Large intestine (tissue), 12 donors: Measurements from ENCODE around the gene KCNS3. TPM values are rescaled to one million over a fixed set of nuclear protein-coding genes. Genes with fewer than 3 reads are reported as not detected.
A peak's percentile ranks its signal among the peaks of the same experiment; 100 is the strongest.

Source experiments
- DNase-seq, 2 donors: peaks; one replicate each; pipeline versions ENCODE4 v3.0.0 to v3.0.0-alpha.2; 2013
- H3K27ac ChIP-seq: one replicate; pipeline ENCODE4 v1.5.1; 2013; ENCODE audit warnings: low read length
- H3K27me3 ChIP-seq: 2 replicates; pipeline ENCODE4 v1.6.1; 2013; ENCODE audit warnings: low read length; ENCODE audit not compliant: control insufficient read depth, insufficient read depth
- H3K36me3 ChIP-seq: 2 replicates; pipeline ENCODE4 v1.6.1; 2013; ENCODE audit warnings: low read length; ENCODE audit not compliant: control insufficient read depth, insufficient read depth
- H3K4me1 ChIP-seq: one replicate; pipeline ENCODE4 v1.6.1; 2013; ENCODE audit warnings: low read length; ENCODE audit not compliant: control insufficient read depth, insufficient read depth
- H3K4me3 ChIP-seq: one replicate; pipeline ENCODE4 v1.5.1; 2013; ENCODE audit warnings: low read length
- H3K9me3 ChIP-seq: one replicate; pipeline ENCODE4 v1.6.1; 2013; ENCODE audit warnings: mild to moderate bottlenecking, low read depth, low read length, moderate library complexity; ENCODE audit not compliant: control insufficient read depth
- WGBS: methylation state at CpG from one replicate; pipeline ENCODE4 v1.1.5; 2013; ENCODE audit warnings: low lambda C conversion rate; ENCODE audit not compliant: insufficient coverage; 5-methylcytosine and 5-hydroxymethylcytosine counted together
- long read RNA-seq, 11 donors: transcript quantifications; one replicate each; lab custom pipeline, GENCODE V29; 2026
- polyA plus RNA-seq: library from polyadenylated mRNA; unstranded; fragments of 120-200 nt; gene quantifications from one replicate; pipeline ENCODE4 v1.2.1, GENCODE V29; 2013

KCNS3 gene, protein sequence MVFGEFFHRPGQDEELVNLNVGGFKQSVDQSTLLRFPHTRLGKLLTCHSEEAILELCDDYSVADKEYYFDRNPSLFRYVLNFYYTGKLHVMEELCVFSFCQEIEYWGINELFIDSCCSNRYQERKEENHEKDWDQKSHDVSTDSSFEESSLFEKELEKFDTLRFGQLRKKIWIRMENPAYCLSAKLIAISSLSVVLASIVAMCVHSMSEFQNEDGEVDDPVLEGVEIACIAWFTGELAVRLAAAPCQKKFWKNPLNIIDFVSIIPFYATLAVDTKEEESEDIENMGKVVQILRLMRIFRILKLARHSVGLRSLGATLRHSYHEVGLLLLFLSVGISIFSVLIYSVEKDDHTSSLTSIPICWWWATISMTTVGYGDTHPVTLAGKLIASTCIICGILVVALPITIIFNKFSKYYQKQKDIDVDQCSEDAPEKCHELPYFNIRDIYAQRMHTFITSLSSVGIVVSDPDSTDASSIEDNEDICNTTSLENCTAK
- polyA plus RNA-seq = 7.8 TPM
- long read RNA-seq, donor 1, partial matches to known transcripts = 0 of 3 reads
- long read RNA-seq, donor 1, other reads (novel, unspliced or antisense) = 0 of 3 reads
- long read RNA-seq, donor 2, partial matches to known transcripts = 0 of 4 reads
- long read RNA-seq, donor 2, other reads (novel, unspliced or antisense) = 0 of 4 reads
- long read RNA-seq, donor 3 = 0 reads
- long read RNA-seq, donor 4, partial matches to known transcripts = 0 of 1 reads
- long read RNA-seq, donor 4, other reads (novel, unspliced or antisense) = 0 of 1 reads
- long read RNA-seq, donor 5, partial matches to known transcripts = 0 of 2 reads
- long read RNA-seq, donor 5, other reads (novel, unspliced or antisense) = 0 of 2 reads
- long read RNA-seq, donor 6, partial matches to known transcripts = 0 of 2 reads
- long read RNA-seq, donor 6, other reads (novel, unspliced or antisense) = 0 of 2 reads
- long read RNA-seq, donor 7, partial matches to known transcripts = 0 of 2 reads
- long read RNA-seq, donor 7, other reads (novel, unspliced or antisense) = 0 of 2 reads
- long read RNA-seq, donor 8, partial matches to known transcripts = 0 of 1 reads
- long read RNA-seq, donor 8, other reads (novel, unspliced or antisense) = 0 of 1 reads
- long read RNA-seq, donor 9 = 0 reads
- long read RNA-seq, donor 10, partial matches to known transcripts = 0 of 4 reads
- long read RNA-seq, donor 10, other reads (novel, unspliced or antisense) = 0 of 4 reads
- long read RNA-seq, donor 11, partial matches to known transcripts = 0 of 3 reads
- long read RNA-seq, donor 11, other reads (novel, unspliced or antisense) = 0 of 3 reads

DNA sequence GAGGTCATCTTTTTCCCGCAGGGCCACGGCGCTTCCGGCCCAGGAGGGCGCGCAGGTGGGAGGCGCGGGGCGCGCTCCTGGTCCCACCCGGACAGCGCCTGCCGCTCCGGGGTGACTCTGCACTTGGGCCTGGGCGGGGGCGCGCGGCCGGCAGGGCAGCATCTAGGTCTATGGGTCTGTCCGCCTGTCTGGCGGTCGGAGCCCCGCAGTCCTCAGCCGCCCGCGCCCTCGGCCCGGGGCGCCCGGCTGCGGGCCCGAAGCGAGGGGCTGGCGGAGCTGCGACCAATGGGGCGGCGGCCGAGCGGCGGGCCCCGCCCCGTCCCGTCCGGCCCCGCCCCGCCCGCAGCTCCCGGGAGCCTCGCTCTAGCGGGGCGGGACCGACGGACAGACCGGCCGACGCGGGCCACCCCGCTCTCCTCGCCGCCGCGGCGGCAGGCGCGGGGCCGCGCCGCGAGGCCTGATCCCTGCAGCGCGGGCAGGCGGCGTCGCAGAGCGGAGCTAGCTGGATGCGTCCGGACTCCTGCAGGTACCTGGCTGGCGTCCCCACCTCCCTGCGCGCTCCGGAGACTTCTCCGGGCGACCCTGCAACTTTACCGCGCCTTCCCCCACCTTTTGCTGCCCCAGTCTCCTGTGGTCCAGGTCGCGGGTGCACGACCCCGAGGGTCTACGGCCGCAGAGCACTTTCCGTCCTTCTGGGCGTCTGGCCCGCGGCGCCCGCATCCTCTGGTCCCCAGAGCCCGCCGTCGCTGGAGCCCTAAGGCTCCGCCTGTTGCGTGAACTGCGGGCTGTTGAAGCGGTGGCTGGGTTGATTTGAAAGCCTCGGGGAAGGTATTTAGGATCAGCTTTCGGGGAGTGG lies at the start of gene KCNS3:
Gene KCNS3 (plus strand): TSS at position 387 of the 856 bp plus-strand sequence. CDS start 52,342 bp downstream, outside the sequence.
- peak; percentile 19 to 70 for DNase-seq
- Histone ChIP-seq H3K4me1 (peaks cover 6% of the 10 kb centered on the region), H3K27ac (peak within 1 kb of the TSS; percentile 64), H3K27me3 (peaks cover 56% of the 10 kb centered on the region), H3K4me3 (peak within 1 kb of the TSS; percentile 67), H3K36me3 (no peaks in the 10 kb centered on the region), H3K9me3 (no peaks in the 10 kb centered on the region)
- no CpG with 5 or more reads among the region's 106 CpGs for WGBS

DNA sequence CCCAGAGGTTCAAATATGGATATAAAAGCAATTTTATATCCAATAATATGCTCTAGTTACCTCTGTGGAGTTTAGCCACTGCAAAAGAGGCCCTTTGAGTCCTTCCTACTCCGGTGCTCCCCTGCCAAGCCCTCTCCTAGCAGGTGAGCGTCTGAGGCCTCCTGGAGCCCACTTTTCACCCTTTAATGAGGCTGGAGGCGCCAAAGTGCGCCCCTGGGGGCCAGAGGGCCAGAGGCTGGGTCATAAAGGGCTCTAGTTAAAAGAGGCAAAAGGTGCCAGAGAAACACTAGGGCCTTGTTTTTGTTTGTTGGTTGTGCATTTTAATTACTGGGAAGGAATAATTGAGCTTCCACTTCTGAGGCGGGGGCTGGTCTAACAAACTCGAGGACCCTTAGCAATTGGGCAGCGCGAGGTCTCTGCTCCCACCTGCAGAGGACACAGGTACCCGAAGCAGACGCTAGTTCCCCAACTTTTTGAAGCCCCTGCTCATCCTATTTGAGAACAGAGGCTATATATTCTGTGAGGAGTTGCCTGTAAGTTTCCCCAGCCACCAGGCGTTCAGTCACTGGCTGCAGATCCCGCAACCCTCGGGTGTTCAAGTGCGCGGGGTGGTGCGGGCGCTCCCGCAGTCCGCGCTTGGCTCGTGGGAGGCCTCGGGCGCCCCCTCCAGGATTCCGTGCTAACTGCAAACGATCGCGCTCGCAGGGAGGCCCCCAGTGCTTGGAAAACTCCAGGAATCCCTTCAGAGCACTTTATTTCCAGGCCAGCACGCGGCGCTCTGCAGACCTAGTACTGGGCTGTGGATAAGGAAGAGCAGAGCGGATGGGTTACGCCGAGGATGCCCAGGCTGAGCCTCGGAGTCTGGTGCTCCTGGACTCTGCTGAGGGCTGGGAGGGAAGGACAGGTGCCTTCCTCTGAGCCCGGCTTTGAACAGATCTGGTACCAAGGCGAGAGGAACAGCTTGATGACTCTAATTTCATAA lies 48.1 kb upstream of the KCNS3 start:
- DNase-seq = peak; percentile 72 to 74
- Histone ChIP-seq H3K27me3 (peaks cover 11% of the 10 kb centered on the region), H3K27ac (no peak overlapping the region), H3K9me3 (no peaks in the 10 kb centered on the region), H3K4me1 (peaks cover 7% of the 10 kb centered on the region), H3K4me3 (no peak overlapping the region), H3K36me3 (no peaks in the 10 kb centered on the region)
- no CpG with 5 or more reads among the region's 37 CpGs for WGBS

DNA sequence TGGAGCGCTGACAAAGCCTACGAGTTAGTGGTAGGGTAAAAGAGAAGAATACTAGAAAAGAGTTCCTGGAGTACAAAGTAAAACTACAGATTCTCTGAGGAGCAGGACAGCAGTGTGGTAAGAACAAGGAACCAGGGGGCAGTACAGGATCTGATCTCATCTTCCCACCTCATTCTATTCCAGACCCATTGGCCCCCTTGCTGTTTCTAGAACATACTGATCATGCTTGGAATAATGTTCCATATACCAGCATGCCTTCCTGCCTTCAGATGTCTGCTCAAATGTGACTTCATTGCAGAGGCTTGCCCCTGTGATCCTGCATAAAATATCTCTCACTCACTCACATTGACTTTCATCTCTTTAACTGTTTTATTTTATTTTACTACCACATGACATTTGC lies 43.0 kb upstream of the KCNS3 start:
- WGBS = 93% methylated on average over 2 of the region's 2 CpGs
- H3K4me3 ChIP-seq = no peak overlapping the region
- no peak for DNase-seq

DNA sequence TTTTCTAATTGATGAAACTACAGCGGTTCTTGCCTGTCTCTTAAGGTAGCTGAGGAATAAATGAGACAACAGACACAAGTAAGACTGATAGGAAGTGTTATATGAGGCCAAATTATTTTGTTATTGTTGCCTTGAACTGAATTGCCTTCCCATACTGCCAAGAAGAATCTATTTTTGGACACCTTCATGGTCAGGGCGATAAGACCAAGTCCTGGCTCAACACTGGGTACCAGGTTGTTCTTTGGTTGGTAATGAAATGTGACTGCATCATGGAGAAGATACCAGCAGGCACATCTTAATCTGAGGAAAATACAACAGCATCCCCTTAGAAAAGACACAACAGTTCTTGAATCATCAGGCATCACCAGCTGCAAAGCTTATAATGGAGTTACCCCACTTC lies 38.5 kb upstream of the KCNS3 start:
- Histone ChIP-seq H3K9me3 (no peaks in the 10 kb centered on the region), H3K36me3 (no peaks in the 10 kb centered on the region), H3K4me1 (no peaks in the 10 kb centered on the region), H3K4me3 (no peak overlapping the region), H3K27ac (no peak overlapping the region), H3K27me3 (no peaks in the 10 kb centered on the region)
- 100% methylated on average over 1 of the region's 2 CpGs for WGBS
- DNase-seq = no peak

More for the DNA sequence above, 43.0 kb upstream of the KCNS3 start:
- H3K9me3 ChIP-seq = no peaks in the 10 kb centered on the region
- H3K36me3 ChIP-seq = no peaks in the 10 kb centered on the region
- H3K27me3 ChIP-seq = peaks cover 5% of the 10 kb centered on the region
- peaks cover 4% of the 10 kb centered on the region for H3K4me1 ChIP-seq
- H3K27ac ChIP-seq = no peak overlapping the region

DNA sequence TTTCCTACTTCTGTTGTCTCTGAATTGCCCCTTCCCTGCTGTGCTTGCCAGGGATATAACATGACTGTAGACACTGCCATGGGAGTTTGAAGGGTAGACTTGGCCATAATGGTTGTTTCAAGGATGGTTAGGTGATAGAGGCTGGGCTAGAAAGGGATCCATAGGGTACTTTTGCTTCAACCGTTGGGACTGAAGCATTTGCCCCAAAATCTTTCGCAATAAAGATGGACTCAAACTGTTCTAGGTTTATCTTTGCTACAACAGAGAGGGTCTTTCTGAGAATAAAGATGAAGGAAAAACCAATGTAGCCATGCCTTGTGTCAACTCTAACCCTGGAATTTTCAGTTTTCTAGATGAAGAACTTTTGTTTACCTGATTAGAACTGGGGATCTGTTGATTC lies 35.0 kb upstream of the KCNS3 start:
- Histone ChIP-seq H3K4me1 (no peaks in the 10 kb centered on the region), H3K4me3 (no peak overlapping the region), H3K27me3 (no peaks in the 10 kb centered on the region), H3K27ac (no peak overlapping the region), H3K9me3 (no peaks in the 10 kb centered on the region), H3K36me3 (no peaks in the 10 kb centered on the region)
- WGBS = 100% methylated on average over 1 of the region's 2 CpGs
- DNase-seq = no peak

DNA sequence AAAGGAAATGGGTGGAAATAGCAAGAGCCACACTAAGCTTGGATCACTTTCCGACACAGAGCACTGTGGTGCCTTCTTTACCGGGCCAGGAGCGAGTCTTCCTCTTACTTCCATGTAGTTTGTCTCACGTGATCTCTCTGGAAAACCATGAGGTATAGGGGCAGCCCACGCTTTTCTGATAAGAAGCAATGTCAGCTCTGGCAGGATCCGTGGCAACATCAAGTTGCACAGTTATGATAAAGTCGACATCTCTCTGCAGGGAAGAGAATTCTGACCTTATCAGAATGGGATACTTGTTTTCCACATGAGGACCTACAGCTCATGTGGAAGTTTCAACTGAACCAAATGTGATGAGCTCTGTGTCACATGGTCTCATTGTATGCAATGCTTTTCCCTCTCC lies 32.7 kb upstream of the KCNS3 start:
- DNase-seq = no peak
- Histone ChIP-seq H3K27ac (no peak overlapping the region), H3K9me3 (no peaks in the 10 kb centered on the region), H3K4me1 (no peaks in the 10 kb centered on the region), H3K36me3 (no peaks in the 10 kb centered on the region), H3K27me3 (no peaks in the 10 kb centered on the region), H3K4me3 (no peak overlapping the region)
- no CpG with 5 or more reads among the region's 7 CpGs for WGBS

DNA sequence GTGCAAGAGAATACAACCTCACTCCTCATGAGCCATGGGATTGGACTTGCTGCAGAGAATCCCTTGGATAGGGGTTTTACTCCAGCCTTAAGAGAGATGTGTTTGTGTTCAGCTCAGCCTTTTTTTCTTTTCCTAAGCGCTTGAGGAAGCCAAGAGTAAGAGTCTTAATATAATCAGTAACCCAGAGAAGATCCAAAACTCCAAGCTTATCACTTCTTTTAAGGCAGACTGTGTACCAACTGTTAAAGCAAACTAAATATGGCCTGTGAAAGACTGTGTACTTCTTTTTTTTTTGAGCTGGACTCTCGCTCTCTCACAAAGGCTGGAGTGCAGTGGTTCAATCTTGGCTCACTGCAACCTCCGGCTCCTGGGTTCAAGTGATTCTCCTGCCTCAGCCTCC lies 31.8 kb upstream of the KCNS3 start:
- H3K36me3 ChIP-seq = no peaks in the 10 kb centered on the region
- no peak overlapping the region for H3K4me3 ChIP-seq
- H3K27ac ChIP-seq = no peak overlapping the region
- no CpG with 5 or more reads among the region's 3 CpGs for WGBS
- no peaks in the 10 kb centered on the region for H3K4me1 ChIP-seq
- H3K9me3 ChIP-seq = no peaks in the 10 kb centered on the region
- no peaks in the 10 kb centered on the region for H3K27me3 ChIP-seq
- no peak for DNase-seq

DNA sequence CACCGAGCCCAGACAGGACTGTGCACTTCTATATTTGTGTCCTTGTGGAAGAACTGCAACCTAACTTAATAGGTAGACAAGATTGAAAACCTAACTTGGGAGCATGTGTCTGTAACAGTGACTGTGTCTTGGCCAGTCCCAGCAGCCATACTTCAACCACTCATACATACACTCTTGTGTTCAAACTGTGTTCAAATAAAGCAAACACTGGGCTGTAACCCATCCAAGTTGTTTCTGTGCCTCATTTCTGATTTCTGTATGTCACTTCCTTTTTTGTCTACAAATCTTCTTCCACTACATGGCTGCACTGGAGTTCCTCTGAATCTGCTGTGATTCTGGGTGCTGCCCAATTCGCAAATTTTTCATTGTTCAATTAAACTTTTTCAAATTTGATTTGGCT lies 31.2 kb upstream of the KCNS3 start:
- 100% methylated on average over 1 of the region's 2 CpGs for WGBS
- Histone ChIP-seq H3K4me1 (no peaks in the 10 kb centered on the region), H3K4me3 (no peak overlapping the region), H3K36me3 (no peaks in the 10 kb centered on the region), H3K27me3 (no peaks in the 10 kb centered on the region), H3K27ac (no peak overlapping the region), H3K9me3 (no peaks in the 10 kb centered on the region)
- no peak for DNase-seq

DNA sequence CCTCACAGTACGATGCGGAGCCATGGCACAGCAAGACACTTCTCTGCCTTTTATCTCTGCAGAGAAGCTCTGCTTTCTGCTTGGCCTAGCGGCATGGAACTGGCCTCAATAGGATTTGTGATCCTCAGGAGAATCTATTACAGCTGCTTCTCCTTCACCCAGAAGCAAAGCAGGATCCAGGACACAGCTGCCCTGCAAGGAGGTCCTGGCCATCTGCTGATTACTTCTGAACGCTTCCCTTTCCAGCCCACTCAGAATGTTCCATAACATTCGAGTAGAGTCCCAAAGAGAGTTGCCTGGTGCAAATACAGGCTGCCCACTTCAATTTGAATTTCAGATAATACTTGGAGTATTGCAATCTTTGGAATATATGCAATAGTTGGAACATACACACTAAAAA lies 29.2 kb upstream of the KCNS3 start:
- WGBS = no CpG with 5 or more reads among the region's 5 CpGs
- H3K36me3 ChIP-seq = no peaks in the 10 kb centered on the region
- no peaks in the 10 kb centered on the region for H3K9me3 ChIP-seq
- no peaks in the 10 kb centered on the region for H3K27me3 ChIP-seq
- DNase-seq = no peak
- H3K27ac ChIP-seq = no peak overlapping the region
- H3K4me1 ChIP-seq = no peaks in the 10 kb centered on the region
- H3K4me3 ChIP-seq = no peak overlapping the region
